ENCODE data around the gene PLEKHA7.

The PLEKHA7 gene

GRCh38 chr11:16981651-16982194 is 32.5 kb downstream of the PLEKHA7 start:
- no peak for DNase-seq (ENCODE audit: low read depth, low spot score)
- H3K4me3 ChIP-seq (ENCODE audit: low read depth, low read length): no peak overlapping the region
- POLR2A ChIA-PET: no interaction called here
- no peak for TF ChIP-seq CTCF (IDR thresholded peaks at IDR 0.05; ENCODE audit: insufficient read depth, low read length, missing control alignments)
- CTCF ChIA-PET: no interaction called here

GRCh38 chr11:16979703-16980622 is 34.3 kb downstream of the PLEKHA7 start:
- TF ChIP-seq CTCF (IDR thresholded peaks at IDR 0.05; ENCODE audit: insufficient read depth, low read length, missing control alignments): no peak
- DNase-seq (ENCODE audit: low read depth, low spot score): no peak
- no peak overlapping the region for H3K4me3 ChIP-seq (ENCODE audit: low read depth, low read length)
- CTCF ChIA-PET: no interaction called here
- POLR2A ChIA-PET: no interaction called here

- ChIA-PET POLR2A (no interaction called here), CTCF (no interaction called here)
- no peak for TF ChIP-seq CTCF (IDR thresholded peaks at IDR 0.05; ENCODE audit: insufficient read depth, low read length, missing control alignments)
- no peak overlapping the region for H3K4me3 ChIP-seq (ENCODE audit: low read depth, low read length)
- DNase-seq (ENCODE audit: low read depth, low spot score): no peak
Observed at GRCh38 chr11:16977994-16978315, 36.3 kb downstream of the PLEKHA7 start.

- CTCF ChIA-PET: no interaction called here
- TF ChIP-seq CTCF (IDR thresholded peaks at IDR 0.05; ENCODE audit: insufficient read depth, low read length, missing control alignments): no peak
- no peak for DNase-seq (ENCODE audit: low read depth, low spot score)
- no peak overlapping the region for H3K4me3 ChIP-seq (ENCODE audit: low read depth, low read length)
- POLR2A ChIA-PET: no interaction called here
Observed at GRCh38 chr11:16977136-16977993, 36.8 kb downstream of the PLEKHA7 start.

- POLR2A ChIA-PET: no interaction called here
- TF ChIP-seq CTCF (IDR thresholded peaks at IDR 0.05; ENCODE audit: insufficient read depth, low read length, missing control alignments): no peak
- no peak overlapping the region for H3K4me3 ChIP-seq (ENCODE audit: low read depth, low read length)
- DNase-seq (ENCODE audit: low read depth, low spot score): no peak
- CTCF ChIA-PET: no interaction called here
Observed at GRCh38 chr11:16976379-16976778, 37.8 kb downstream of the PLEKHA7 start.

GRCh38 chr11:16975906-16976305 is 38.3 kb downstream of the PLEKHA7 start:
- DNase-seq (ENCODE audit: low read depth, low spot score): no peak
- H3K4me3 ChIP-seq (ENCODE audit: low read depth, low read length): no peak overlapping the region
- POLR2A ChIA-PET: no interaction called here
- TF ChIP-seq CTCF (IDR thresholded peaks at IDR 0.05; ENCODE audit: insufficient read depth, low read length, missing control alignments): no peak
- CTCF ChIA-PET: no interaction called here
